Renal cortex interstitium (tissue), 11 donors: ENCODE measurements around the gene TMEM132C. TPM values are rescaled to one million over a fixed set of nuclear protein-coding genes. Genes with fewer than 3 reads are reported as not detected.

Experiments
- DNase-seq, 11 donors: peaks; one replicate each; pipeline ENCODE4 v3.0.0-alpha.2; 2013; ENCODE audit warnings: low read depth in 9 of 11, low spot score in 4 of 11; ENCODE audit errors: extremely low read depth in 1 of 11
- polyA plus RNA-seq, 3 donors: library from polyadenylated mRNA; unstranded; fragments of 120-200 nt; gene quantifications; one replicate each; pipeline ENCODE4 v1.2.1, GENCODE V29; 2013; ENCODE audit not compliant: insufficient read length in 3 of 3

Gene TMEM132C
- polyA plus RNA-seq, 3 donors = 1.5 to 2.8 (median 1.8) TPM

GRCh38 chr12:128519426-128519825 lies 252.5 kb downstream of the TMEM132C start:
- no peak for DNase-seq

DNA sequence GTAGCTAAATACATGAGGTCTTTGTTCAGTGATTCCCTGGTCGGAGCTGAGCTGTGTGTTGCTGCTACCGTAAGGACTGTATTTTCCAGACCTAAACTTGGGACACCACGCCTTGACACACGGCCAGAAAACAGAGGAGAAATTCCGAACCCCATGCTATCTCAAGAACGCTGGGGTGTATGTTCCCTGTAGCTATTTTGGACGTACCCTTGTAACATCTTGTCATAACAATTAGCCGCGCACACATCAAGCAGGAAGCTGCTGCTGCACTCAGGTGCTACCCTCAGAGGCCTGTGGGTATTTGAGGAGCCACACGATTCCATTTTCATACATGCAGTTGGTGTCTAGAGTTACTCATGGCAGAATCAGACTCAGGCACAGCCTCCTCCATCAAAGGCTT lies 255.0 kb downstream of the TMEM132C start:
- DNase-seq = no peak

- DNase-seq = no peak
Observed at GRCh38 chr12:128524439-128524838, 257.5 kb downstream of the TMEM132C start.

DNA sequence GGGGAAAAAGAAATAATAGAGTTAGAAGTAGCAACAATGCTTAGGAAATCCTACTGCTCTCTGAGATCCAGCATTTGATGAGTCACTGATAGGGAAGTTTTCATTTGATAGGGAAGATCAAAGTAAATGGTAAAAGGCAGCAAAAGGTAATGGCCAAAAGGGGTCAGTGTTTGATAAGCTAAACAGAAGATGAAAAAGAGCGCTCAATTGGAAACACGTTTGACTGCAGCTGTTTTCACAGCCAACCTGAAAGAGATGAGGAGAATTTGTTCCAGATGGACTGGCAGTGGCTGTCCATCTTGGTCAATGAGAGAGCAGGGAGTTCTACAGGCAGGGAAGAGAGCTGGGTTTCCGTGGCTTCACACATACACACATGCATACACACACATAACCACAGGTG lies 264.2 kb downstream of the TMEM132C start:
- no peak for DNase-seq

DNA sequence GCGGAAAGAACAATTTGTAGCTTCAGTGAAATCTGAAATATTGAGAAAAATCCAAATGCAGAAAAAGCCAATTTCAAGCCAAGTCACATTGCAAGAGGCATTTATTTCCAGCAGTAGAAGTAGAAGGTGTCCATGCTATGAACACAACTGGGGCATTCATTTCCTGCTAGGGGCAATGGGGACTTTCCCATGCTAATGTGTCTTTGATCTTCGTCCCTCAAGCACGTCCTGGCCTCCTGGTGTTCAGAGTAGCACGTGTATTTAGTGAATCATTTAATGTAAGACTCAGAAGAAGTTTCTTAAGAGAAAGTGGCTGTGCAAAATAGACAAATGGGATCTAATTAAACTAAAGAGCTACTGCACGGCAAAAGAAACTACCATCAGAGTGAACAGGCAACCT lies 267.9 kb downstream of the TMEM132C start:
- DNase-seq = peak in 1 of 11 donors; percentile 17

DNA sequence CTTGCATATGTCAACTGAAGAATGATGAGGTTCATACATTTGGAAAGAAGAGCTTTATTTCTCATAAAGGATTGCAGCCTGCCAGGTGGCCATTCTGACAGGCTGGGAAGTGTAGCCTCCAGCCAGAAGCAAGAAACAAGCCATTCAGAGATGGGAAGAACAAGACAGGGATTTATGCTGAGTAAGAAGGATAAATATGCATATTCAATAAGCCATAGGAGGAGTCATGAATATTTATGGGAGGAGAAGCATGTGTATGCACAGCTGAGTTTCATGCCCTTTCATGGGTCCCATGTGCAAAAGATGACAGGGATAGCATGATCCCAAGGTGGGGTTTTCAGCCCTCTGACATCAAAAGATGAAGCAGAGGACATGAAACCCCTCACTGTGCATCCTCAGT lies 269.8 kb downstream of the TMEM132C start:
- DNase-seq = no peak

GRCh38 chr12:128537668-128538067 lies 270.7 kb downstream of the TMEM132C start:
- no peak for DNase-seq

- DNase-seq = no peak
Observed at GRCh38 chr12:128542844-128543243, 275.9 kb downstream of the TMEM132C start.

DNA sequence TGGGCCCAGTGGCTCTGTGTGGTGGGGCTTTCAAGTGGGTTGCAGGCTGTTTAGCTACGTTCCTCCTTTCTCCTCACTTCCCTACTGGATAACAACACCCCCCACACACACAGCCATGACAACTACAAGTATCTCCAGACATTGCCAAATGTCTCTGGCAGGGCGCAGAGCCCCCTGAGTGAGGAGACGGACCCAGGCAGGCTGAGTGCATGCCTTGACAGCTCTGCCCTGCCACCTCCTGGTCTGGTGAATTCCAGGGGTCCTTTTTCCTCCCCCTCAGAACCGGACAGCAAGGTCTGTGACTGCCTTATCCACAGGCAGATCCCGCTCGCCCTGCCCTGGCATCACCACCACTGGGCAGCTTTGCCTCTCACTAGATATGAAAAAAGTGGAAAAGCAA lies 276.5 kb downstream of the TMEM132C start:
- no peak for DNase-seq

DNA sequence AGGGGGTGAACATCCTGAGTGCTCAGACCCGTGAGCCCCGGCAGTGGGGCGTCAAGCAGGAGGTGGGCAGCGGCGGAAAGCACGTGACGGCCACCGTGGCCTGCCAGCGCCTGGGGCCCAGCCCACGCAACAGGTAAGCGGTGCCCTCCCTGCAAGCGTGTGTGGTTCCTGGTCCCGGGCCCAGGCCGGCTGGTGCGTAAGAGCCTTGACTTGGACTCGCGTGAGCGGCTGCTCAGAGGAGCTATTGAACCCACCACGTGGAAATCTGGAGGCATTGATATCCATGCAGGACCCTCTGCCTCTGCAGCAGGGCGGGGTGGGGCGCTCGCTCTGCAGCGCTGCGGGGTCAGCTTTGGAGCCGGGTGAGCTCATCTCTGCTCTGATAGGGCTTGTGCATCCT lies 277.0 kb downstream of the TMEM132C start:
- no peak for DNase-seq

DNA sequence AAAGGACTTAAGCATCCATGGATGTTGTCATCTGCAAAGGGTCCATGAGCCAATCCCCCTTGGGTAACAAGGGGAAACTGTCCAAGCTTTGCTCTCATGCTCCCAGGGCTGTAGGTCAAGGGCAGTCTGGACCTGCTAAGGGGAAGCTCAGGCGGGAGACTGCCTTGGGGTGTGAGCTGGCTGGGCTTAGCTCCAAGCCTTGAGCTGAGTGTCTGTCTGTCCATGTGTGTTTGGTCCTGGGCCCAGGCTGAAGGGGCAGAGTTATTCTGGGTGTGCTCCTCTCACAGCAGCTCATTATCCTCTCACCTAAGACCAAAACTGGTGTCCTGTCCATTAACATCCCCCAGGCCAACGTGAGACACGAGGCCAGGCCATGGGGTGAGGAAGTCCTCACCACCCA lies 282.0 kb downstream of the TMEM132C start:
- DNase-seq = no peak

DNA sequence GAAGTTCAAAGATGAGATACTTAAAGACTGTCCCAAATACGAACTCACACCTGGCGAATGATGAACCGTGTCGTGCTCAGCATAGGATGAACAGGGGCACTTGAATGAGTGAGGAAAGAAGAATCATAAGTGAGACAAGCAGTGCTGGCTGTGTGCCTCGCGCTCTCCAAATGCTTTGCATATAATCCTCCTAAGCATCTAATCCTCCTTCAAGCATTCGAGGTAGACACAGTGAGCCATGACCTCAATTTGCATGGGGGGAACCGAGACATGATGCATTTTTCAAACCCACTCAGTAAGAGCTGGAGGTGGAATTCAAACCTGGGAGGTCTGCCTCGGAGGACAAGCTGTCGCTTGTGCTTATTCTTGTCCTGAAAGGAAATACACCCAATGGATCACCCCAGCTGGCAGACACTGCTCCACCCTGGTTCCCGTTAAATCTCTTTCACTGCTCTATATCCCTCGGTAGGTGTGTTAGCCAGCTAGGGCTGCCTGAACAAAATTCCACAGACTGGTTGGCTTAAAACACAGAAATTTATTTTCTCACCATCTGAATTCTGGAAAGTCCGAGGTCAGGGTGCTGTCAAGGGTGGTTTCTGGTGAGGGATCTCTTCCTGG lies 282.7 kb downstream of the TMEM132C start:
- no peak for DNase-seq

- DNase-seq = no peak
Observed at GRCh38 chr12:128551266-128551665, 284.3 kb downstream of the TMEM132C start.

GRCh38 chr12:128554546-128555304 lies 287.8 kb downstream of the TMEM132C start:
- no peak for DNase-seq

DNA sequence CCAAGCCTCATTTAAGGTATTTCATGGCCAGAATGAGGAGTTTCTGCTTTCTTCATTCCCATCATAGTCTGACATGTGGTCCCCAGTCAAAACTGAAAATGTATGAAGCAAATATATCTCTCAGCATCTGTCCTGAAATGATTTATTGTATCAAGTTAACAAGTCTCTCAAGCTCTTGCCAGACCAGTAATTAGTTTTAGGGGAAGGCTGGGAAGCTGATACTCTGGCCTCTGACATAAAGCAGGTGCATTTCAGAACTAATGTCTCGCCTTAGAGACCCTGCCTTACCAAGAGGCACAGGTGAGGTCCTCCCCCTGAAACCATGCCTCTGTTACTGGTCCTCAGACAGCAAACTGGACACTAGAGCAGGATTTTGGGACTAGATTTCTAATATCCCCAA lies 290.3 kb downstream of the TMEM132C start:
- DNase-seq = no peak

DNA sequence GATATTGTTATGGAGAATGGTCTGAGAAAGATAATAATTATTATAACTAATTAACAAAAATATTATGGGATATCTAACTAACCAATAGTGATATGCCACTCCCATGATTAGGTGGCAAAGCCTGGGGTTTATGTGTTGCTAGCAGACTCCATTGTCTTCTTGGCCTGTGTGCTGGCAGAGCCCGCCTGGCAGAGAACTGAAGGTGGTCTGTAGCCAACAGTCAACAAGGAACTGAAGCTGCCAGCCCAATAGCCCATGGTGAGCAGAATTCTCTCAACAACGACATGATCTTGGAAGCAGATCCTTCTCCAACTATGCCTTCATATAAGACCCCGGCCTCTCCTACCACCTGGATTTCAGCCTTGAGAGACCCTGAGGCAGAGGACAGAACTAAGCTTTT lies 298.0 kb downstream of the TMEM132C start:
- no peak for DNase-seq

DNA sequence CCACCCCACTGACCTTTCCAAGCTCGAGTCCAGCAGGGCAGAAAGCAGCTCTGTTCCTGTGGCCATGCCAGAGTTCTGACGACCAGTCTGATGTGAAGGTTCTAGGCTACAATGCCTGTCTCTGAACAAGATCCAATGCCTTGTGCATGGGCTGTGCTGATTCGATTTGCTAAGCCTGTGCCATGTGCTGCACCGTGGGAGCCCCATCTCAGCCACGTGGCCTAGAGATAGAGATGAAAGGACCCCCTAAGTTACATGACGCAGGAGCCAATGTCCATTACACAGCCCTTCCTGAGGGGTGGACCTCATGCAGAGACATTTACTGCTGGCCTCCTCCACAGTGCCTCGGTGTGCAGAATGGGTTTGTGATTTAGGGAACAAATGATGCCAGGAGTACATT lies 300.8 kb downstream of the TMEM132C start:
- DNase-seq = no peak

DNA sequence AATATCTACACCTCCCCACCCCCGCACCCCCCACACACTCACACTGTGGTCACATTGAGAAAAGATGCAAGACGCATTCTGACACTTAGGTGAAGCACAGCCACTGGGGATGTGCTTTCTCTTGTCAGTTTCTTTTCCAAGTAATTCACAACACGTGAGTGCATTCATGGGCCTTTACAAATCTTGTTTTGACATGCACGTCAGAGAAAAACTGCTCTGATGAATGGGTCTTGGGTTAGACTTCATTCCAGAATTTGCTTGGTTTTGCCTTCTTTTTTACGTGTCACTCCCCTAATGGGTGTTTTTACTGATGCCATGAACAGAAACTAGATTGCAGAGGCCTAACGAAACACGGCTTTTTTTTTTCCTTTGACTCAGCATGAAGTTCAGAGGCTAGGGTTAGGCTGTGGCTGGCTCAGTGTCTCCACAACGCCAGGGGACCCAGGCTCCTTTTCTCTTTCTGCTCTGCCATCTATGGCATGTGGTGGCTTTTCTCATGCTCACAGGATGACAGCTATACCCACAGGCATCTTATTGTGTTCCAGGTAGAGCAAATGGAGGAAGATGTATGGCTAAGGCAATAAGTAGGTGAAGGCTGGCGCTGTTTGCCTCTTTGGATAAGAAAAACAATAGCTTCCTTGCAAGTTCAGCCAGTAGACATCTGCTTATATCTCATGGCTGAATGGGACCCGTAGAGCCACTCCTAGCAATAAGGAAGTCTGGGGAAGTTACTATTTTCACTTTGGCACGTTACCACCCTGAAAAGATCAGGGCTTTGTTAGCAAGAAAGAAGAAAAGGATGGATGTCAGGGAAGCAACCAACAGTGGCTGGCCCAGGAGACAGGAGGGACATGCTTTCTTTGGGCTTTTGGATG lies 303.5 kb downstream of the TMEM132C start:
- no peak for DNase-seq

GRCh38 chr12:128571906-128572810 lies 305.2 kb downstream of the TMEM132C start:
- DNase-seq = no peak
